ENCODE measurements around the gene ABHD11.
"Not testable (repeated sequence)": the region's sequence is repeated elsewhere in the genome, so short reads cannot be mapped to it uniquely, and the experiment has no call there.

ABHD11 gene, protein sequence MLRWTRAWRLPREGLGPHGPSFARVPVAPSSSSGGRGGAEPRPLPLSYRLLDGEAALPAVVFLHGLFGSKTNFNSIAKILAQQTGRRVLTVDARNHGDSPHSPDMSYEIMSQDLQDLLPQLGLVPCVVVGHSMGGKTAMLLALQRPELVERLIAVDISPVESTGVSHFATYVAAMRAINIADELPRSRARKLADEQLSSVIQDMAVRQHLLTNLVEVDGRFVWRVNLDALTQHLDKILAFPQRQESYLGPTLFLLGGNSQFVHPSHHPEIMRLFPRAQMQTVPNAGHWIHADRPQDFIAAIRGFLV

DNA sequence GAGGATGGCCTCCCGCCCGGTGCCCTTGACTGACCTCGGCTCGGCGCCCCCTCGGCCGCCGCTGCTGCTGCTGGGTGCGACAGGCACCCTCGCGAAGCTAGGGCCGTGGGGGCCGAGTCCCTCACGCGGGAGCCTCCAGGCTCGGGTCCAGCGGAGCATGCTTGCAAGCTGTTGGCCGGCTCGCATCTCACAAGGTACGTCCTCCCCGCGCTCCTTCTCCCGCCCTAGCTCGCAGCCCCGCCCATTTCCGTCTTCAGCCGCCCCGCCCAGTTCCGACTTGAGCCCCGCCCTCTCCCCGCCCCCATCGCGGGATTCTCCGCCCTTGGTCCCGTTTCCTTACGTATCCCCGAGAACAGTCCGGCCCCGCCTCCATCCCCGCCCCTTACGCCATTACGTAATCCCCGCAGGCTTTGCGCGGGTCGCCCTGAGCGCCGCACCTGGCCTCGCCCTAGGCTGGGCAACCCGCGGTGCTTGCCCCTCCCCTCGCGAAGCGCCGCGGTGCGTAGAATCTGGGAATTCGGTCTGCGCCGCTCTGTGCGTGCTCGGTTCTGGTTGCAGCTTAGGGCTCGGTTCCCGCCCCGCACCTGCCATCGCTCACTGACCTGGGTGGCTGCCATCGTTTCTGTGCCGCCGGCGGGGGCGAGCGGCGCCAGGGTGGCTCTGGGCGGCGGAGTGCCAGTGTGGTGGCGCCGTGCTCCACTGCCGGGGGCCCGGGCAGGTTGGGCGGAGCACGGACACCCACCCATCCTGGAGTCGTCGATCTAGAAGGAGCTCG, at the start of gene ABHD11:
Gene ABHD11, minus strand, starts transcription at position 191 of the 775 bp plus-strand sequence. Its CDS starts 32 bp downstream, at position 159.
- in situ Hi-C loops (cut with HindIII; ENCODE audit: low sequenced_read_pairs) = no loop called here

DNA sequence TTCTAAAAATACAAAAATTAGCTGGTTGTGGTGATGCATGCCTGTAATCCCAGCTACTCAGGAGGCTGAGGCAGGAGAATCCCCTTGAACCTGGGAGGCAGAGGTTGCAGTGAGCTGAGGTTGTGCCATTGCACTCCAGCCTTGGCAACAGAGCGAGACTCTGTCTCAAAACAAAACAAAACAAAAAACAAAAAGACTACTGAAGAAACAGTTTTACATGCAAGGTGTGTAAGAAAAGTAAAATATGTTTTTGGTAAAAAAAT, 49.1 kb upstream of the ABHD11 start:
- in situ Hi-C loops (cut with HindIII; ENCODE audit: low sequenced_read_pairs) = not testable (repeated sequence)

DNA sequence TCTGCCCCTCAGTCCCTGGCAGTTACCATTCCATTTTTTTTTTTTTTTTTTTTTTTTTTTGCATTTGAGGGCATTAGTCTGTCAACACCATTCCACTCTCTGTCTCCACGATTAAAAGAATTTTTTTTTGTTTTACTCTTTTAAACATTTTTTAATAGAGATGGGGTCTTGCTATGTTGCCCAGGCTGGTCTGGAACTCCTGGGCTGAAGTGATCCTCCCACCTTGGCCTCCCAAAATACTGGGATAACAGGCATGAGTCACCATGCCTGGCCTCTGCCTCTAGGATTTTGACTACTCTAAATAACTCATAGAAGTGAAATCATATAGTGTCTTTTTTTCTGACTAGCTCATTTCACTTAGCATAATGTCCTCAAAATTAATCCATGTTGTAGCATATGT, 48.0 kb upstream of the ABHD11 start:
- in situ Hi-C loops (cut with HindIII; ENCODE audit: low sequenced_read_pairs) = no loop called here

DNA sequence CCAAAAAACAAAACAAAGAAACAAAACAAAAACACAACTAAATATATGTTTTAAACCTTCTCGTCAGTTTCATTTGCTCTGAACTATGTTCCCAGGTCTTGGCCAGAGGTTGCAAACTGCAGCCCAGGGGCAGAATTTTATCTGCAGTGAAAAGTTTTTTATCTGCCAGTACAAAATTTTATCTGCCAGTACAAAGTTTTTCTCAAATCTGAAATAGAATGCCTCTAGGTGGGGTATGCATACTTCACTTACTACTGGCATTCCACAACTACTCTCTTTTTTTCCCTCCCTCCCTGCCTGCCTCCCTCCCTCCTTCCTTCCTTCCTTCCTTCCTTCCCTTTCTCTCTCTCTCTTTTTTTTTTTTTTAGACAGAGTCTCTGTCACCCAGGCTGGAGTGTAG, 40.9 kb upstream of the ABHD11 start:
- in situ Hi-C loops (cut with HindIII; ENCODE audit: low sequenced_read_pairs) = no loop called here

DNA sequence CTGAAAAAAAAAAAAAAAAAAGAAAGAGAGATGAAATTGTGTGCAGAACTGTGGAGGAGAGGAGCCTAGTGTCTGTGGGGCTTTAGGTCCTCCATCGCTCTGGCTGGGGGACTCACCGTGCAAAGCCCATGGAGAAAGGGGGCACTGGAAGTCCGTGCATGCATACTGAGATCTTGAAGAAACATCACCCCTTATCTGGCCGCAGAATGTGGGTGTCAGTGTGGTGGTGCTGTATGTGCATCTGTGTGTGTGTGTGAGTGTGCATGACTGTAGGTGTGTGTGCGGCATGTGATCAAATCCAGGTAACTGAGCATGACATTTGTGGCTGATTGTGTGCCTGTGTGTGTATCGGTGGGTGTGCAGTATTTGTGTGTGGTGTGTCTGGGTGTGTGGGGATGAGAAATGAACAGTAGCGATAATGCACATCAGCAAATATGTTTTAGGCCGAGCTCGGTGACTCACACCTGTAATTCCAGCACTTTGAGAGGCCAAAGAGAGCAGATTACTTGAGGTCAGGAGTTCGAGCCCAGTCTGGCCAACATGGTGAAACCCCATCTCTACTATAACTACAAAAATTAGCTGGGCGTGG, 40.3 kb upstream of the ABHD11 start:
- in situ Hi-C loops (cut with HindIII; ENCODE audit: low sequenced_read_pairs) = no loop called here

DNA sequence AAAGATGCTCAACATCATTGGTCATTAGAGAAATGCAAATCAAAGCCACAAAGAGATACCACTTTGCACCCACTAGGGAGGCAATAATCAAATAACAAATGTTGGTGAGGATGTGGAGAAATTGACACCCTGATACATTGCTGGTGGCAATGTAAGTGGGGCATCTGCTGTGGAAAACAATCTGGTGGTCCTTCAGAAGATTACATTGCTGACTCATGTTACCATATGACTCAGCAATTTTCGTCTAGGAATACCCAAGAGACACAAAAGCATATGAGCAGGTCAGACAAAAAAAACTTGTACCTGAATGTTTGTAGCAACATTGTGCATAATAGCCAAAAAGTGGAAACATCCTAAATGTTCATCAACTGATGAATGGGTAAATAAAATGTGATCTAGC, 36.3 kb upstream of the ABHD11 start:
- in situ Hi-C loops (cut with HindIII; ENCODE audit: low sequenced_read_pairs) = no loop called here

DNA sequence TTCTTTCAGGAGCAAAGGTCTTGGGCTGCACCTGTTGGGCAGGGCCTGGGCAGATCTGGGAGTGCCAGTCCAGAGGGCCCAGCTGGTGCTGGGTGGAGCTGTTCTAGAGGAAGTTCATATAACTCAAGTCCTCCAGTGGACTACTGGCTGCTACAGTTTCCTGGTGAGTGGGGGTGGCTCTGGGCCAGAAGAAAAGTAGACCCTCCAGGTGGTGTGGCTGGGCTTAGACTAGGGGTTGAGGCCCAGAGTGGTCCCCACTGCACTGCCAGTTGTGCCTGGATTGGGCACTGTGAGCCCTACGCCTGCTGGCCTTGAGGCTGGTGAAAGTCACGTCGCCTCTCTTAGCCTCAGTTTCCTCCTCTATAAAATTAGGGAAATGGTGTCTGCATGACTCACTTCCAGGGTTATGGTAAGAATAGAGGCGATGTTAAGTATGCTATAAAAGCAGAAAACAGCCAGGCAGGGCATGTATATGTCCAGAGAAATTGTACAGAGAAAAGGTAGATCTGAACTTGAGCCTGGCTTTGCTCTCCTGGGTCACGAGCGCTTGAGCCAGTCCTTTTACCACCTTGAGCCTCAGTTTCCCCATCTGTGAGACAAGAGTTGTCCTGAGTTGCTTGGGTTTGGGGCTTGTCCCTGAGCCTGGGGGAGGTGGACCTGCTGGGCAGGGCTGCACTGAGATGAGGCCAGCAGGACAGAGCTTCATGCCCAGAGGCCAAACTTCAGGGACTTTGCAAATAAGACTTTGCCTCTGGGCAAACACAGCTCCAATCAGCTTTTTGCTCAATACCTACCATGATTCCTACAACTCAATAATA, 35.3 kb upstream of the ABHD11 start:
- in situ Hi-C loops (cut with HindIII; ENCODE audit: low sequenced_read_pairs) = no loop called here

DNA sequence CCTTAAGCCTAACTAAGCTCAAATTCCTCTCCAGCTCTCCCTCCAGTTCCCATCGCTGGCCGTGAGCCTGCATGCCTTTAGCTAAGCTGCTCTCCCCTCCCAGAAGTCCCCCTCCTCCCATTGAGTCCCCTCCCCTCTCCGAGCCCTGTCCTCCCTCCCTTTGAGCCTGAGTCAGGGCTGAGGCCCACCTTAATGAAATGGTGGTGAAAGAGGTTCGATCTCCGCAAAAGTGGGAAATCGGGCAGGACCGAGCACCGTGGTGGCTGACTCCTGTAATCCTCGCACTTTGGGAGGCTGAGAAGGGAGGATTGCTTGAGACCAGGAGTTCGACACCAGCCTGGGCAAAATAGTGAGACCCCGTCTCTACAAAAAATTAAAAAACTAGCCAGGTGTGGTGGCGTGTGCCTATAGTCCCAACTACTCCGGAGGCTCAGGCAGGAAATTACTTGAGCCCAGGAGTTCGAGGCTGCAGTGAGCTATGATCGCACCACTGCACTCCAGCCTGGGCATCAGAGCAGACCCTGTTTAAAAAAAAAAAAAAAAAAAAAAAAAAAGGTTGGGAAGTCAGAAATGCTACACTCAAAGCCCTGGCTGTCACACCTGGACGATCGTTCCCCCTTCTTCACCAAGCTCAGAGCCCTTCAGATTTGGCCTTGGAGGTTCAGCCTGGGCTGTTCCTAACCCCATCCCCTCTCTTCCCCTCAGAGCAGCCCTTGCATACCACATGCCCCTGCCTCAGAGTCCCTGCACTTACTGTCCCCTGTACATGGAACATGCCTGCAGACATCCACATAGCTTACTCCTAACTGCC, 32.5 kb upstream of the ABHD11 start:
- in situ Hi-C loops (cut with HindIII; ENCODE audit: low sequenced_read_pairs) = no loop called here

DNA sequence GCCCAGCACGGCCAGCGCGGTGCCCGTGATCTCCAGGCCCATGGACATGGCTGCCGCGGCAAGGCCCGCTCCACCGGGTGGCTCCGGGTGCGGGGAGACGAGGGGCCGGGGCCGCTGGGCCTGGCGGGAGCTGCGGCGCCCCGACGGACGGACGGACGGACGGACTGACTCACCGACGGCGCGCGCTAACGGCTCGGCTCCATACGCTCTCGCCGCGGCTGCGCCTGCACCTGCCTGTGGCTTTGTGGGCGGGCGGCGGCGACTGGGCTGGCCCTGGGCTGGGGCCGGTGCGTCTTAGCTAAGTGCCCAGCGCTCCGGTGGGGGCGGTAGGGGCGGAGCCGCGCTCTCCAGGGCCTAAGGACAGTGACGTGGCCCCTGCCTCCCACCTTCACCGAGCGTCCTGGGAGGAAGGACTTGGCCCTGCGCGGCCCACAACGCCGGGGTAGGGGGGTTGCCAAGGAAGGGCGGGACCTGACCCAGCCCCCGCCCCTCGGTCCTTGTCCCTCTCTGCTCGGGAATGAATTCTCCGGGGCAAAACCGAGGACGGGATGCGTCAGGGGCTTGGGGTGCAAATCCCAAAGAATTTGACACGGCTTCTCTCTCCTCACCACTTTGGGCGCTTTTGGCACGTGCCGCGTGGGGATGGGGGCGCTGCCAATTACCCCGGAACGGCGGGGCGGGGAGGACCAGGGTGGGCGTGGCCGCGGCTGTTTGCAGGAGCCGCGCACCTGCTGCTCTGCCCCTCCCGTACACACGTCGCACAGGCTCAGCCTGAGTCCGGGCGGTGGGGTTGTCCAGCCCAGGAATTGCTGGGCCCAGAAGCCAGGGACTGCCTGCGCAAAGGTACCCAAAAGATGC, 31.6 kb upstream of the ABHD11 start, which contains the start of gene CLDN3:
Gene CLDN3, minus strand, starts transcription at position 269 of the 858 bp plus-strand sequence. Its CDS starts 221 bp downstream, at position 48.
- in situ Hi-C loops (cut with HindIII; ENCODE audit: low sequenced_read_pairs) = no loop called here

DNA sequence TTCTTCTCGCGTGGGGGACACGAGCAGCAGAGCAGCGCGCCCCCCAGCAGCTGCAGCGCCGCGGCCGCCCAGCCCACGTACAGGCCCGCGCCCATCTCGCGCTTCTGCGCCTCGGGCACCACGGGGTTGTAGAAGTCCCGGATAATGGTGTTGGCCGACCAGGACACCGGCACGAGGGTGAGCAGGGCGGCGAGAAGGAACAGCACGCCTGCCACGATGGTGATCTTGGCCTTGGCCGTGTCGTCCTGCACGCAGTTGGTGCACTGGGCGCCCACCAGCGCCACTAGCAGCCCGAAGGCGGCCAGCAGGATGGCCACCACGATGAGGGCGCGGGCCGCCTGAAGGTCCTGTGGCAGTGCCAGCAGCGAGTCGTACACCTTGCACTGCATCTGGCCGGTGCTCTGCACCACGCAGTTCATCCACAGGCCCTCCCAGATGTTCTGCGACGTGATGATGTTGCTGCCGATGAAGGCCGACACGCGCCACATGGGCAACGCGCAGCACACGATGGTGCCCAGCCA, 30.9 kb upstream of the ABHD11 start:
- in situ Hi-C loops (cut with HindIII; ENCODE audit: low sequenced_read_pairs) = no loop called here

DNA sequence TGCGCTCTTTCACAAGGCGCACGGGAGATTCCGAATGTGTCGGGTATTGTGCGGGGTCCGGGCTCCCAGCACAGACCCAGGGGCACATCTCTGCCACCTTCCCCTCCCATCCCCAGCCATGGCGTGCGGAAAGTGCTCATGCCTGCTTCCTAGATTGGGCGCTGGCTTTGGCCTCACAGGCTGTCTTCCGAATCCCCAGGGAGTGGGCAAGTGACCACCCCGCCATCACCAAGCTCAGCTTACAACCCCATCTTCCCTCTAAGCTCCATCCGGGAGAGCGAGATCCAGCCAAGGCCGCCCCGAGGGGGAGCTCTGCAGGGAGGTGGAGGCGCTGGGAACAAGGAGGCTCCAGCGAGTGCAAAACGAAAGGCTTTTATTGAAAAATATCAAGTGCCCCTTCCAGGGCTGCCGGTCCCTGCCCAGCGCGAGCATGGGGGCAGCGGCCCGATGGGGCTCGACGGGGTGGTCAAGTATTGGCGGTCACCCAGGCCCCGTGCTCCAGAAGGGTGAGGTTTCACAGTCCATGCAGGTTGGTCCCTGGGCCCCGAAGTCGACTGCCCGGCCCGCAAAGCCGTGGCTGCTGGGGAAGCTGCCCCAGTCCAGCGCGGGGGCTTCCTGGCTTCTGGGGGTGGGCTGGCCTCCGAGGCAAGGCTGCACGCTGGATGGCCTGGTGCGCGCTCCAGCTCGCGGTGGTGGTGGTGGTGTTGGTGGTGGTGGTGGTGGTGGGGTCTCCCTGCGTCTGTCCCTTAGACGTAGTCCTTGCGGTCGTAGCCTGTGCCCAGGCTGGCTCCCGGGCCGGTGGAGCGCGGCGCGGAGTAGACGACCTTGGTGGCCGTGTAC, 30.3 kb upstream of the ABHD11 start:
- in situ Hi-C loops (cut with HindIII; ENCODE audit: low sequenced_read_pairs) = no loop called here

DNA sequence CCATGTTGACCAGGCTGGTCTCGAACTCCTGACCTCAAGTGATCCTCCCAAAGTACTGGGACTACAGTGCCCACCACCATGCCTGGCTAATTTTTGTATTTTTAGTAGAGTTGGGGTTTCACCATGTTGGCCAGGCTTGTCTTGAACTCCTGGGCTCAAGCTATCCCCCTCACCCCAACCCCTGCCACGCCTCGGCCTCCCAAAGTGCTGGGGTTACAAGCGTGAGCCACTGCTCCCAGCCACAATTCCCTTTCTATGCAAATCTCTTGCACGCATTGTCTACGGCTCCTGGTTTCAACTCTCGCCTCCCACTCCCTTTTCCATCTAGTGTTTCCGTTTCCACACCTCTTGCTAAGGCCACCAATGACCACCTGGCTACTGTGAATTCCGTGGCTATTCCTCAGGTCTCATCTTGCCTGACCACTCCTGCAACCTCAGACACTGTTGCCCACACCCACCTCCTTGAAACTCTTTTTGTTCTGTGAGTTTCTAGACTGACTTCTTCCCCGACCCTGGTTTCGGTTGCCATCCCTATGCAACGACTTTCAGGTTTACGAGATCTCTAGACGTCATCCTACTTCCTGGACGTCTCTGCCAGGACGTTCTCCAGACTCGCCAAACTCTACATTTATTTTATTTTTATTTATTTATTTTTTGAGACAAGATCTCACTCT, 28.1 kb upstream of the ABHD11 start:
- in situ Hi-C loops (cut with HindIII; ENCODE audit: low sequenced_read_pairs) = no loop called here

DNA sequence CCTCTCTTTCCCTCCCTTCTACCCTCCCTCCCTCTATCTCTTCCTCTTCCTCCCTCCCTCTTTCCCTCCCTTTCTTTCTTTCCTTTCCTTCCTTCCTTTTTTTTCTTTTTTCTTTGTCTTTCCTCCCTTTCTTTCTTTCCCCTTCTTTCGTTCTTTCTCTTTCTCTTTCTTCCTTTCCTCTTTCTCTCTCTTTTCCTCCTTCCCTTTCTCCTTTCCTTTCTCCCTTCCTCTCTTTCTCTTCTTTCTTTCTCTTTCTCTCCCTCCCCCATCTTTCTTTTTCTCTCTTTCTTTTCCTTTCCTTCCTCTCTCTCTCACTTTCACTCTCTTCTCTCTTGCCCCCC, 24.0 kb upstream of the ABHD11 start:
- in situ Hi-C loops (cut with HindIII; ENCODE audit: low sequenced_read_pairs) = no loop called here

DNA sequence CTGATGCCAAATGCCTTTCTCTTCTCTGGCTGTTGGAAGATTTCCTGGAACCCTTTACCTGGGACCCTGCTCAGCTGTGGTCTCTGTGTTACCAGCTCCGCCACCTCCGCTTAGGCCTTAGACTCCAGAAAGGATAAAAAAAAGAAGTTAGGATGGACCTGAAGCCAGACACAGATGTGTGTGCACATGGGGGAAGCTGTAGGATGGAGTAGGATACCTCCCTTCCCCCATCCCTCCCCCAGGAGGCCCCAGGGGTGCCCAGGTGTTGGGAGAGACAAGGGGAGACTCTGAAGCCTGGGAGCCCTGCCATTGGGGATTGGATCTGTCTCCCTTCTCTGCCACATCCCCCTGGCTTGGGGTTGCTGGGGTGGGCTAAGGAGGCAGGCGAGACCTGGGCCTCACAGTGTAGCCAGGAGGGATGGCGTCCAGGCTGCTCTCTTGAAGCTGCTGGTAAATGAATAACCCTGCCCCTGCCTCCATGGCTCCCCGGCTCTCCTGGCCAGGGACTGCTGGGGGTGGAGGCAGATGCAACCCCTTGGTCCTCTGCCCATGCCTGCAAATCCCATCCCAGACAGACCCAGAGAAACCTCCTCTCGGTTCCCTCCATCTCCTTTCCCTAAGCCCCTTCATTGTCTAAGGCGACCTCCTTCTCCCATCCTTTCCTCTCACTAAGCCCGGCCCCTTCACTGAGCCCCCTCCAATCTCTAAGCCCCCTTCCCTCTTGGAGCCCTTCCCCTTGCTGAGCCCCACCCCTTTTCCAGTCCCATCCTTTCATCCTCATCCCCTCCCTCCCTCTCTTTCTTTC, 23.5 kb upstream of the ABHD11 start:
- in situ Hi-C loops (cut with HindIII; ENCODE audit: low sequenced_read_pairs) = no loop called here

DNA sequence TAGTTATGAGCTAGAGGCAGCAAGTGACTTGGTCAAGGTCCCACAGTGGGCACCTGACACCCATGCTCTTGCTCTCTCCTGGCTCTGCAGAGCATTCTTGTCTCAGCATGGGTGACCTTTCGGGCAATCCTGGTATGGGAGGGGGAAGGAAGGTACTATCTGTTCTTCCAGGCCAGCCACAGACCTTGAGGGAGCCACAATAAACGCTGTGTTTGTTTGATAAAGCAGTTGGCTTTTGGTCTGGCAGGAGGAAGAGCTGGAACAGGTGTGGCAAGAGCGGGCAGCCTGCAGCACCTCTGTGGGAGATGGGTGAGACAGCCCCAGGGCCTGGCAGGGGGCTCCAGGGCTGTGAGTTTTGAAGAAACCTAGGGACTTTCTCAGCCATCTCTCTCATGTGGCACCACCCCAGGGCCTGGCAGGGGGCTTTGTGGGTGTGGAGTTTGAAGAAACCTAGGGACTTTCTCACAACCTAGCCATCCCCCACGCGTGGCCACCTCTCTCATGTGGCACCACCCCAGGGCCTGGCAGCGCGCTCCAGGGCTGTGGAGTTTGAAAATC, 20.1 kb upstream of the ABHD11 start:
- in situ Hi-C loops (cut with HindIII; ENCODE audit: low sequenced_read_pairs) = no loop called here

DNA sequence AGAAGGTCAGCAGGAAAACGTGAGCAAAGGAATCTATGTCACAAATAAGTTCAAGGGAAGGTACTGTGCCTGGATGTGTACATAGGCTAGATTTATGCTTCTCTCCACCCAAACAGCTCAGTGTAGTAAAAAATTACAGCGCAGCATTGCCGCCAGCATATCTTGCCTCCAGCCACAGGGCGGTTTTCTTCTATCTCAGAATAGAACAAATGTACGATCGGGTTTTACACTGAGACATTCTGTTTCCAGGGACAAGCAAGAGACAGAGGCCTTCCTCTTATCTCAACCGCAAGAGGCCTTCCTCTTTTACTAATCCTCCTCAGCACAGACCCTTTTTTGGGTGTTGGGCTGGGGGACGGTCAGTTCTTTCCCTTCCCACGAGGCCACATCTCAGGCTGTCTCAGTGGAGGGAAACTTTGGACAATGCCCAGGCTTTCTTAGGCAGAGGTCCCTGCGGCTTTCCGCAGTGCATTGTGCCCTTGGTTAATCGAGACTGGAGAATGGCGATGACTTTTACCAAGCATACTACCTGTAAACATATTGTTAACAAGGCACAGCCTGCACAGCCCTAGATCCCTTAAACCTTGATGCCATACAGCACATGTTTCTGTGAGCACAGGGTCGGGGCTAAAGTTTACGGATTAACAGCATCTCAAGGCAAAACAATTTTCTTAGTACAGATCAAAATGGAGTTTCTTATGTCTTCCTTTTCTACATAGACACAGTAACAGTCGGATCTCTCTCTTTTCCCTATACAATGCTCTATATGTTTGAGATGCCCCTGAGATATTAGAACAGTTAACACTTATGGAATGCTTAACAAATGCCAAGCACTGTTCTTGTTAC, 11.6 kb upstream of the ABHD11 start:
- in situ Hi-C loops (cut with HindIII; ENCODE audit: low sequenced_read_pairs) = loop anchor here (5.0 kb wide), 1 partner anchor 57 kb away; no protein-coding TSS in a partner anchor
